ENCODE data around the gene CTBP2. TPM values are rescaled to one million over a fixed set of nuclear protein-coding genes. Genes with fewer than 3 reads are reported as not detected.

CTBP2 gene
- total RNA-seq, 1 experiment from 2014 or later = 77.8 TPM

GRCh38 chr10:124946945-124947344 lies 213.4 kb downstream of the CTBP2 start:
- Histone ChIP-seq H3K27me3 (replicated peaks; ENCODE audit: insufficient read depth, low read depth, low read length, poor library complexity) (no peaks in the 10 kb centered on the region), H3K36me3 (ENCODE audit: insufficient read depth, low read length, poor library complexity, severe bottlenecking) (no peaks in the 10 kb centered on the region), H3K27ac (ENCODE audit: low read depth, low read length, poor library complexity, severe bottlenecking) (no peak overlapping the region), H3K4me1 (ENCODE audit: insufficient read depth, low read length, poor library complexity, severe bottlenecking) (peaks cover 23% of the 10 kb centered on the region), H3K9me3 (ENCODE audit: low read depth, low read length, poor library complexity, severe bottlenecking) (no peaks in the 10 kb centered on the region), H3K4me3 (ENCODE audit: low read depth, low read length, poor library complexity, severe bottlenecking) (no peak overlapping the region)
- no peak for TF ChIP-seq EZH2 (IDR thresholded peaks at IDR 0.05; ENCODE audit: borderline replicate concordance, low read depth, low read length, poor library complexity, severe bottlenecking)
- TF ChIP-seq, protein P1, sequence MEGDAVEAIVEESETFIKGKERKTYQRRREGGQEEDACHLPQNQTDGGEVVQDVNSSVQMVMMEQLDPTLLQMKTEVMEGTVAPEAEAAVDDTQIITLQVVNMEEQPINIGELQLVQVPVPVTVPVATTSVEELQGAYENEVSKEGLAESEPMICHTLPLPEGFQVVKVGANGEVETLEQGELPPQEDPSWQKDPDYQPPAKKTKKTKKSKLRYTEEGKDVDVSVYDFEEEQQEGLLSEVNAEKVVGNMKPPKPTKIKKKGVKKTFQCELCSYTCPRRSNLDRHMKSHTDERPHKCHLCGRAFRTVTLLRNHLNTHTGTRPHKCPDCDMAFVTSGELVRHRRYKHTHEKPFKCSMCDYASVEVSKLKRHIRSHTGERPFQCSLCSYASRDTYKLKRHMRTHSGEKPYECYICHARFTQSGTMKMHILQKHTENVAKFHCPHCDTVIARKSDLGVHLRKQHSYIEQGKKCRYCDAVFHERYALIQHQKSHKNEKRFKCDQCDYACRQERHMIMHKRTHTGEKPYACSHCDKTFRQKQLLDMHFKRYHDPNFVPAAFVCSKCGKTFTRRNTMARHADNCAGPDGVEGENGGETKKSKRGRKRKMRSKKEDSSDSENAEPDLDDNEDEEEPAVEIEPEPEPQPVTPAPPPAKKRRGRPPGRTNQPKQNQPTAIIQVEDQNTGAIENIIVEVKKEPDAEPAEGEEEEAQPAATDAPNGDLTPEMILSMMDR (conservative IDR thresholded peaks at IDR 0.05; ENCODE audit: low read depth, low read length) = no peak
- no TSS peak for BruUV-seq (replicated peaks)
- DNase-seq (ENCODE audit: low spot score) = no peak
- intact Hi-C loops (cut with micrococcal nuclease; ENCODE audit: unreplicated experiment) = no loop called here
- ChIA-PET POLR2A (ENCODE audit: low non-redundant PET) (no interaction called here), CTCF (no interaction called here)

- POLR2A ChIA-PET (ENCODE audit: low non-redundant PET) = no interaction called here
- CTCF ChIA-PET = no interaction called here
- Histone ChIP-seq H3K4me3 (ENCODE audit: low read depth, low read length, poor library complexity, severe bottlenecking) (no peak overlapping the region), H3K4me1 (ENCODE audit: insufficient read depth, low read length, poor library complexity, severe bottlenecking) (peaks cover 13% of the 10 kb centered on the region), H3K27me3 (replicated peaks; ENCODE audit: insufficient read depth, low read depth, low read length, poor library complexity) (no peaks in the 10 kb centered on the region), H3K36me3 (ENCODE audit: insufficient read depth, low read length, poor library complexity, severe bottlenecking) (no peaks in the 10 kb centered on the region), H3K9me3 (ENCODE audit: low read depth, low read length, poor library complexity, severe bottlenecking) (no peaks in the 10 kb centered on the region), H3K27ac (ENCODE audit: low read depth, low read length, poor library complexity, severe bottlenecking) (no peak overlapping the region)
- no peak for DNase-seq (ENCODE audit: low spot score)
- intact Hi-C loops (cut with micrococcal nuclease; ENCODE audit: unreplicated experiment) = no loop called here
- no peak for TF ChIP-seq EZH2 (IDR thresholded peaks at IDR 0.05; ENCODE audit: borderline replicate concordance, low read depth, low read length, poor library complexity, severe bottlenecking)
- TF ChIP-seq, protein P1 (conservative IDR thresholded peaks at IDR 0.05; ENCODE audit: low read depth, low read length) = no peak
- BruUV-seq (replicated peaks) = no TSS peak
These were observed 215.4 kb downstream of the CTBP2 start for GRCh38 chr10:124944982-124945381.

DNA sequence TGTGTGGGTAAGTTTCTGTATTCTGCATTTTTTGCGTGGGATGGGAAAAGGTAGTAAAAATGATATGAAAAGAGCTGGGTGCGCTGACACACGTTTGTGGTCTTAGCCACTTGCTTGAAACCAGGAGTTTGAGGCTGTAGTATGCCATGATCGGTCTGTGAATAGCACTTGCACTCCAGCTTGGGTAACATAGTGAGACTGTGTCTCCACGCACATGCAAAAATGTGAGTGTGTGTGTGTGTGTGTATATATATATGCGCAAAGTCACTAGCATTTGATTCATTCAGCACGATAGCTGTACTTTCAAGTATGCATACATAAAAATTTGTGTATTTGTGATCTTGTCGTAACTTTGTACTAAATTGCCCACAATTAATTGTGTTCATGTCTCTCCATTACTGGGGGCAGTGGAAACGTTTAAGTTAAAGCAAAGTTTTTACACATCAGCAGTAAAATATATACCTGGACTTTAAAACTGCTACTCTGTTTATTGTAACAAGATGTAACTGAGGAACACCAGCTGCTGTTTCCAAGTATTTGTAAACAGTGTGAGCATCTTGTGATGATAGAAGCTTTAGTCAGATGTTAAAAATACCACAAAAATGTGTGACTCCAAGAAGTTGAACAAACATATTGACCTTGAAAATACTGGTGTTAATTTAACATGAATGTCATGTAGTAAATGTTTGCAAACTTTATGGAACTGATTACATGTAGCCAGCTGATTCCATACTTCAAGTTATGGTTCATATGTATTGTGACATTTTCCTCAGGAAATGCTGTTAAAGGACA lies 216.9 kb downstream of the CTBP2 start:
- peaks cover 13% of the 10 kb centered on the region for H3K4me1 ChIP-seq (ENCODE audit: insufficient read depth, low read length, poor library complexity, severe bottlenecking)
- H3K4me3 ChIP-seq (ENCODE audit: low read depth, low read length, poor library complexity, severe bottlenecking) = no peak overlapping the region
- ChIA-PET POLR2A (ENCODE audit: low non-redundant PET) (no interaction called here), CTCF (no interaction called here)
- H3K36me3 ChIP-seq (ENCODE audit: insufficient read depth, low read length, poor library complexity, severe bottlenecking) = no peaks in the 10 kb centered on the region
- DNase-seq (ENCODE audit: low spot score) = no peak
- intact Hi-C loops (cut with micrococcal nuclease; ENCODE audit: unreplicated experiment) = no loop called here
- BruUV-seq (replicated peaks) = no TSS peak
- H3K27ac ChIP-seq (ENCODE audit: low read depth, low read length, poor library complexity, severe bottlenecking) = no peak overlapping the region
- TF ChIP-seq, protein P1 (conservative IDR thresholded peaks at IDR 0.05; ENCODE audit: low read depth, low read length) = no peak
- no peak for TF ChIP-seq EZH2 (IDR thresholded peaks at IDR 0.05; ENCODE audit: borderline replicate concordance, low read depth, low read length, poor library complexity, severe bottlenecking)
- no peaks in the 10 kb centered on the region for H3K9me3 ChIP-seq (ENCODE audit: low read depth, low read length, poor library complexity, severe bottlenecking)
- no peaks in the 10 kb centered on the region for H3K27me3 ChIP-seq (replicated peaks; ENCODE audit: insufficient read depth, low read depth, low read length, poor library complexity)
